CD4-positive, alpha-beta T cell treated with Interleukin-21 for 1 hour (primary cell): ENCODE results near the gene FBXW11.
"Not testable (repeated sequence)": the region's sequence is repeated elsewhere in the genome, so short reads cannot be mapped to it uniquely, and the experiment has no call there.

ENCODE experiments used
- DNase-seq: peaks from one replicate; pipeline ENCODE4 v3.0.0-alpha.2; 2020

FBXW11 gene

DNA sequence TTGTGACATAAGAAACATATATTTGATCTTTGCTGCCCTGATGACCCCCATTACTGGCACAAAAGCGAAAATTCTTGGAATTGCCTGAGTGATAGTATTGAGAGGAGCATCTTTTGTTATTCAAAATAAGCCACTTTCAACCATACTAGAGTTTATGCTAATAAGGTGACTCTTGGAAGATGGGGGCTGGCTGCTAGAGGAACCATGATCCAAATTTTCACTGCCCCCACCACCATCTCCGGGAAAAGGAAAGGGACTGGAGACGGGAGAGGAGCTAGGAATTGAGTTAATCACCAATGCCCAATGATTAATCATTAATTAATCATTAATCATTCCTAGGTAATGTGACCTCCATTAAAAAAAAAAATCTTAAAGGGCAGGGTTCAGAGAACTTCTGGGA lies 25.6 kb downstream of the FBXW11 start:
- DNase-seq, result no peak

DNA sequence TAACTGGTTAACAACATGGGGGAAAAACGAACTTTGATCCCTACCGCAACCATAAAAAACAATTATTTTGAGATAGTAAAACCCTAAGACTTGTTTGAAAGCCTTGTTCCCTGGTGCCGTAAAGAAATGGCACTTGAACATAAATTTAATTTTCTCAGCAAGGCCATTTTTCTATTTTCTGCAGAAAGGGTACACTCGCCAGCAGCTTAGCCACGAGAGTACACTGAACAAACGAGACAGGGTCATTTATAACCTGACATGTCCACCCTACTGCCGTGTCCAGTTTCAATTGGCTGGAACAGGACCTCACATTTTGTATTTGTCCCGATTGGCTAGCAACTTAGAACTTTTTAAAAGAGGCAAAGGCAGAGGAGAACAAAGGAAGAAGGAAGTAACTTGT lies 26.8 kb downstream of the FBXW11 start:
- DNase-seq, result no peak

DNA sequence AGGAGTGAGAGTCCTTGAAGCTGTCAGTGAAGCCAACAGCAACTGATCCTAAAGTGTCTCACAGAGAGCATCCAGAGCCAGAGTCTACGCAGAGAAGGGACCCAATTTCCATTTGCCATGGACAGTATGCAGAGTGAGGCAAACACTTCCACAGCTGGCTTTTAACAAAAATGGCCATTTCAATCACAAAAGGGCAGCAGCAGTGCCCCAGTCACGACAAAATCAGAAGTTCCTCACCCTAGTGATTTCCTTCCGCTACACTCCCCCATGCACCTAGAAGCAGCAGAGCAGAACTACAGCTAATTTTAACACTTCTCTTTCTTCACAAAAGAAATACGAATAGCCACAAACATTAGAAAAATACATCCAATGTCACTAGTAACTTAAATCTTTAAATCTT lies 27.9 kb downstream of the FBXW11 start:
- DNase-seq, result no peak

GRCh38 chr5:171978016-171978415 lies 28.4 kb downstream of the FBXW11 start:
- DNase-seq, result no peak

DNA sequence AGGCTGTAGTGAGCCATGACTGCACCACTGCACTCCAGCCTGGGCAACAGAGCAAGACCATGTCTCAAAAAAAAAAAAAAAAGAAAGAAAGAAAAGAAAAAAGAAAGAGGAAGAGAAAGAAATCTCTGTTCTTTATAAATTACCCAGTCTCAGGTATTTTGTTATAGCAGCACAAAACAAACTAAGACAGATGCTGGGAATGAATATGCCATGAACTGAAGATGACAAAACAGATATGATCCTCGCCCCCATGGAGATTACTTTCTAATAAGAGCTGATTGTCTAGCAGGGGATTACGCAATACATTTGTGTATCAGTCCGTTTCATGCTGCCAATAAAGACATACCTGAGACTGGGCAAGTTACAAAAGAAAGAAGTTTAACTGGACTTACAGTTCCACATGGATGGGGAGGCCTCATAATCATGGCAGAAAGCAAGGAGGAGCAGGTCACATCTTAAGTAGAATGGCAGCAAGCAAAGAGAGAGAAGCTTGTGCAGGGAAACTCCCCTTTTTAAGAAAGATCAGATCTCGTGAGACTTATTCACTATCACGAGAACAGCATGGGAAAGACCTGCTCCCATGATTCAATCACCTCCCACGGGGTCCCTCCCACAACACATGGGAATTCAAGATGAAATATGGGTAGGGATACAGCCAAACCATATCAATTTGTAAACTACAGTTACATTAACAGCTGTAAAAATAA lies 29.0 kb downstream of the FBXW11 start:
- not testable (repeated sequence) for DNase-seq

- no peak for DNase-seq
These were observed 30.4 kb downstream of the FBXW11 start for GRCh38 chr5:171975877-171976667.

DNA sequence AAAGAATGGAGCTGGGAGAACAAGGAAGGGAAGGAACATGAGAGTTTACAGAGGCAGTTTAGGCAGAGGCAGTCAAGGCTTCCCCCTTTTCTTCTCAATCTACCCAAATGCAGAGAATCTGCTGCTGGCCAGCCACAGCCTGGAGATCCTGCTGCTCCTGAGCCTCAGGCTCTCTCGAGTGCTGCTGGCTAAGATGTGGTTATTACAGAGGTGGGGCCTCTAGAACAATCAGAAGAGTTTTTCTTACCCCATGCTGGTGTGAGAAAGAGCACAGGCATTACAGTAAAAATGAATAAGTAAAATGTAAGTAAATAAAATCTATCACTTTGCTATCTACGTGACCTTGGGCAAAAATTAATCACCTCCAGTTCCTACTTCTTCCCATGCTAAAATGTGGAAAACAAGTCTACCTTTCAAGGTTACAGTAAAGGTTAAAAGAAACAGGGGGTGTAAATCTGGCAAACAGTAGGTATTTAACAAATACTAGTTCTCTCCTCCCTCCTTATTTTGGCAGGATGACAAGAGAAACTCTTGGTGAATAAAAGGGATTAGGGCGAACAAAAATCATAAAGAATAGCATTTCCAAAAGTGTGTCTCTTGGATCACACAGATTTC lies 31.1 kb downstream of the FBXW11 start:
- no peak for DNase-seq

DNA sequence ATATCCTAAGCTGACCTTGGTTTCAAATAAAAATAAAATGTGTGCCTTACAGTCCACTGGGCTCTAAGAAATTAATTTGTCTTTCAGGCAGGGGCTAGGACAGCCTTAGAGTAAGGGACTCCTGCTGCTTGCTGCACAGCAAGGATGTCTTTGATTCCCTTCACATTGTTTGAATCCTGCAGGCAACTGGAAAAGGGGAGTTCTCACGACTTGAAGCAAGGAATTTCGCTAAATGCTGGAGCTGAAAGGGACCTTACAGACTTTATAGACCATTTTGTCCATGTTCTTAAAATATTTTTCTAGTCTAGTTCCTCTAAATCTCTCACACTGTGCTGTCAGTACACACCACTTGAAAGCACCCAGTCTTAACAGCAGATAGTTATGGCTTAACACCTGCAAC lies 35.6 kb downstream of the FBXW11 start:
- no peak for DNase-seq

GRCh38 chr5:171969288-171969880 lies 37.1 kb downstream of the FBXW11 start:
- no peak for DNase-seq

GRCh38 chr5:171968531-171968930 lies 37.9 kb downstream of the FBXW11 start:
- no peak for DNase-seq

GRCh38 chr5:171966964-171967363 lies 39.5 kb downstream of the FBXW11 start:
- DNase-seq, result no peak

- DNase-seq, result no peak
These were observed 40.2 kb downstream of the FBXW11 start for GRCh38 chr5:171966270-171966669.

DNA sequence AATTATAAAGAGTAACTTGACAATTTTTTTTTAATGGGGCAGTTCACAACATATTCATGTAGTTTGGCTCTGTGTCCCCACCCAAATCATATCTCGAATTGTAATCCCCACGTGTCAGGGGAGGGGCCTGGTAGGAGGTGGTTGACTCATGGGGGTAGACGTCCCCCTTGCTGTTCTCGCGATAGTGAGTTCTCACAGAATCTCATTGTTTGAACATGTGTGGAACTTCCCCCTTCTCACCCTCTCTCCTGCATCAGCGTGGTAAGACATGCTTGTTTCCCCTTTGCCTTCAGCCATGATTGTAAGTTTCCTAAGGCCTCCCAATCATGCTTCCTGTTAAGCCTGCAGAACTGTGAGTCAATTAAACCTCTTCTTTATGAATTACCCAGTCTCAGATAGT lies 40.7 kb downstream of the FBXW11 start:
- DNase-seq, result peak; percentile 13

DNA sequence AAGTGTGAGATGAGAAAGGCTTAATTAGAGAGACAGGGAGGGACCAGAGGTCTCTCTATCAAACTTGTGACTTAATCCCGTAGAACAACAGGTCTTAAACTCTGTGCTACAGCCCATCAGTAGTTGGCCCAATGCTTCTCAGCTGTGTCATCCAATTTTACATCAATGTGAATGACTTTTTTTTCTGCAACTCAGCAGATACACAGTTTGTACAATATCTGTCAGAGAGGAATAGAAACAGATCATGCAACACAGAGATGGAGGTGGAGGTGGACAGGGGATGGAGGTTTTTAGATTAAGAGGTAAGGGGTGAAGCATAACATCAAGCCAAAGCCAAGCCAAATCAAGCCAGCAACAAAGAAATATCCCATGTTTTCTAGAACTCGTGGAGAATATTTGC lies 43.0 kb downstream of the FBXW11 start:
- DNase-seq, result no peak

DNA sequence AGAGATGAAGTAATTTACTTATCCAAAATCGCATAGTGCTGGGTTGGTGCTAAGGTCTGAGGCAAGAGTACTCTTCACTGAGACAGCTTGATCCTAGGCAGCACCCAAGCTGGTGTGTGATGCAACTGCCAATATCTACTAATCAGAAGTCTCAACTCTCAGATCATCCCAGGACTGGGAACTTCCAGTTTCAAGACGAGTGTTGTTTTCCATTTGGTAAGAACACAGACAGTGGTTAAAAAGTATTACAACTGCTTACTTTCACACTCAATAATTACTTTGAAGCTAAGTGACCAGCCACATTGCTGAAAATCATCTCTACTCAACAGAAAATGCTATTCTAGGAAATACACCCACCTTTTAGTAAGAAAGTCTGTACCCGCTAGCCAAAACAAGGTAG lies 45.3 kb downstream of the FBXW11 start:
- no peak for DNase-seq

DNA sequence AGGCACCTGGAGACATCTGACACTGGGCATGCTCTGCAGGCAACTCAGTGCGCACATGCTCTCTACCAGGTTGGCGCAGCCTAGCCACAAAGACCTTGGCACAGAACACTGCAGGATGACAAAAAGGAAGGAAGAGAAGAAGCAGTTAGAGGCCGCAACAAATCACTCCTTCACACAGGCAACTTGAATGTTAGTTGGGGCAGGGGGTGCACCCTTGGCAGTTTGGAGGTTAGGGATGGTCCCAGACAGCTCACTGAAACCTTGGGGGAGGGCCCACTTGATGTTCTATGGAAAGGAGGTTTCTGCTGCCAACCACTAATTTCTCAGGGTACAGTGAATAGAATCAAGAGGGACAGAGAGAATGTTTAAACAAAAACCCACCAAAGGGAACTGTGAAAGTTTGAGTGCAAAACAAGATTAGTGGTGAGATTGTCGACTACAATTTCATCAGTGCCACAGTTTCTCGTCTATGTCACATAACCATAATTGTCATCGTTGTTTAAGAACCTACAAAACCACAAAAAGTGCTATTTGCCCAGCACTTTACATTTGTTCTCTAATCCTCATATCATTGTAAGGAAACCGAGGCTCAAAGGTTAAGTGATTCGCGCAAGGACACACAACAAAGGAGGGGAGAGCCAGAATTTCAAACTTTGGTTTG lies 48.7 kb downstream of the FBXW11 start:
- DNase-seq, result peak; percentile 17

DNA sequence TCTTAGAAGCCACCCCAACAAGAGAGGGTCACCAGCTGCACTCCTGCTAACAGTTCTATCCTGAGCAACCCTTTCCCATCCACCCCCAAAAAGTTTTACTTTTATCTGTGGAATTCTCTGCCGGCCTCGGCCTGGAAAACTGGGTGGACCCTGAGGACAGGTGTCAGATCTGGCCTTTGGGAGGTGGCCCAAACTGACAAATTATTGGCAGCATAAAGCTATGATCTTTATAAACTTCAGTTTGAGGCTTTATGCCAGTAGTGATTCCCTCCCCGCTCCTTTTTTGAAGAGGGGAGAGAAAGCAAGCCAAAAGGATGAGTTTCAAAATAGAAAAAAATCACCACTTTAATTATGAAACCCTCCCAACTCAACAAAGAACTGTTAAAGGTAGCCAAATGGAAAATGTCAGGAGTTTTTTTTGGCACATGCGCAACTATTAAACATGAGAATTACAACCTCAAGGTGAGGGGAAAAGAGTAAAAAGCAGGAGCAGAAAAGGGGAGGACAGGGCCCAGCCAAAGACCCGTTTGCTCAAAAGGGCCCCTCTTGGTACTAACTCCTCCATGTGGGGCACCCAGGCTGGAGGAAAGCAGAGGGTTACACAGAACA lies 49.4 kb downstream of the FBXW11 start:
- no peak for DNase-seq

- DNase-seq, result no peak
These were observed 50.1 kb downstream of the FBXW11 start for GRCh38 chr5:171956314-171956713.

- DNase-seq, result no peak
These were observed 50.7 kb downstream of the FBXW11 start for GRCh38 chr5:171955761-171956160.

GRCh38 chr5:171954721-171955120 lies 51.7 kb downstream of the FBXW11 start:
- no peak for DNase-seq

GRCh38 chr5:171953860-171954701 lies 52.4 kb downstream of the FBXW11 start:
- no peak for DNase-seq

- no peak for DNase-seq
These were observed 54.4 kb downstream of the FBXW11 start for GRCh38 chr5:171952021-171952420.
